ENCODE data around the gene C21orf91. TPM values are rescaled to one million over a fixed set of nuclear protein-coding genes. Genes with fewer than 3 reads are reported as not detected.

C21orf91 gene
- total RNA-seq, 2 experiments from 2014 or later, result 67.9 to 75.2 TPM

DNA sequence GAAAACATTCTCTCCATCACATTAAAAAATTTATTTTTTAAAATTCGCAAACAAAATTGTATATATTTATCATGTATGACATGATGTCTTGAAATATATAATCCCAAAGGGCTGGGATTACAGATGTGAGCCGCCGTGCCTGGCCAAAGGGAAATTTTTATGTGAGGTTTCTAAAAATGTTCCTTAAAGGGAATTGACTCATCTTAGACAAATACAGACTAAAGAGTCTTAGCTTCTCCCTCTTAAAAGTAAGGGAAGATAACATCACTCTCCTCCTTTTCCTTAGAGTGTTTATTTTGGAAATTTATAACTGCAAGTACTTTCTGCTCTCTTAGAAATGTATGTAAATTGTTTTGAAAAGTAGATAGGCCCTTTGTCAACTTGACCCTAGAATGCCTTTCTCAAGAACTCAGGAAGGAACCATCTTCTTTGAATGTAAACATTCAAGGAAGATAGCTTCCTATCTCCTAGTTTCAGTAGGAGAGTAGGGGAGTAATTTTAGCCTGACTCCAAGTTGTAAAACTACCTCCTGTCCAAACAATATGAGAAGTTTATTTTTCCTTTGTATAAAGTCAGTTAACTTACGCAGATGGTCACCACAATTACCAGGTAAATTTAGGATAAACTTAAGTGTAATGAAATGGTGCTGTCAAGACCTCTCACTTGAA is 59.5 kb downstream of the C21orf91 start:
- DNase-seq, result no peak
- Mint-ChIP-seq H3K4me1 (peaks cover 5% of the 10 kb centered on the region), H3K36me3 (no peaks in the 10 kb centered on the region), H3K27me3 (no peaks in the 10 kb centered on the region), H3K4me3 (no peak overlapping the region), H3K9me3 (peaks cover 6% of the 10 kb centered on the region), H3K27ac (no peak overlapping the region)
- POLR2A ChIA-PET, result no interaction called here
- ATAC-seq (ENCODE audit: low read depth), result no peak

DNA sequence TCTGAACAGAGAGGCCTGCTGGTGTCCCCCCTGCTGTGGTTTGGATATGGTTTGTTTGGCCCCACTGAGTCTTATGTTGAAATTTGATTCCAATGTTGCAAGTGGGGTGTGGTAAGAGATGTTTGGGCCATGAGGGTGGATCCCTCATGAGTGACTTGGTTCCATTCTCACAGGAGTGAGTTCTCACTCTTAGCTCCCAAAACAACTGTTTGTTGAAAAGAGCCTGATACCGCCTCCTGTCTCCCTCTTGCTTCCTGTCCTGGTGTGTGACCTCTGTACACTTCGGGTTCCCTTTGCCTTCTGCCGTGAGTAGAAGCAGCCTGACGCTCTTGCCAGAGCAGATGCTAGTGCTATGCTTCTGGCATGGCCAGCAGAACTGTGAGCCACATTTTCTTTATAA is 60.5 kb downstream of the C21orf91 start:
- Mint-ChIP-seq H3K27me3 (no peaks in the 10 kb centered on the region), H3K36me3 (no peaks in the 10 kb centered on the region), H3K4me3 (no peak overlapping the region), H3K27ac (no peak overlapping the region), H3K4me1 (peaks cover 4% of the 10 kb centered on the region), H3K9me3 (peaks cover 6% of the 10 kb centered on the region)
- POLR2A ChIA-PET, result no interaction called here
- DNase-seq (no peak), ATAC-seq (ENCODE audit: low read depth) (no peak)

DNA sequence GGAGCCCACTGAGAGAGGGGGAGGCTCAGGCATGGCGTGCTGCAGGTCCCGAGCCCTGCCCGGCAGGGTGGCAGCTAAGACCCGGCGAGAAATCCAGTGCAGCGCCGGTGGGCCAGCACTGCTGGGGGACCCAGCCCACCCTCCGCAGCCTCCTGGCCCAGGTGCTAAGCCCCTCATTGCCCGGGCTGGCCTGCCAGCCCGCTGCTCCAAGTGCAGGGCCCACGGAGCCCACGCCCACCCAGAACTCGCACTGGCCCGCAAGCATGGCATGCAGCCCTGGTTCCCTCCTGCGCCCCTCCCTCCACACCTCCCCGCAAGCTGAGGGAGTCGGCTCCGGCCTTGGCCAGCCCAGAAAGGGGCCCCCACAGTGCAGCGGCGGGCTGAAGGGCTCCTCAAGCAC is 61.5 kb downstream of the C21orf91 start:
- ATAC-seq (ENCODE audit: low read depth) (no peak), DNase-seq (no peak)
- H3K9me3 Mint-ChIP-seq, result peaks cover 6% of the 10 kb centered on the region
- no peaks in the 10 kb centered on the region for H3K36me3 Mint-ChIP-seq
- H3K4me1 Mint-ChIP-seq, result peaks cover 4% of the 10 kb centered on the region
- POLR2A ChIA-PET, result no interaction called here
- no peaks in the 10 kb centered on the region for H3K27me3 Mint-ChIP-seq
- H3K4me3 Mint-ChIP-seq, result no peak overlapping the region
- H3K27ac Mint-ChIP-seq, result no peak overlapping the region

DNA sequence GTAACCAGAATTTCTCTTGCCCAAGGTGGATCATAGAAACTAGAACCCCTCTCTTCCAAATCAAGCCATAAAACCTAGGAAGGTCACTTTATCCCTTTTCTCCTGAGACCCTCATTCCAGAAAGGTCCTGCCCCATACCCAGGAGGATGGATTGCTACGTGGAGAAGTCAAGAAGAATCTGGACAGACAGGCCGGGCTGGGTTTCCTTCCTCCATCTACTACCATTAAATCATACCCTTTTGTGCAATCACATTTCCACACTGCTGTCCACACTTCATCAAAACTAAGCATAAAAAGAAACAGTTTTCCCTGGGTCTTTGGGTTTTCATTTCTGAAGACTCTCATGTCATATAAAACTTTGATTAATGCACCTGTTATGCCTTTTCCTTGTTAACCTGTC is 65.4 kb downstream of the C21orf91 start:
- Mint-ChIP-seq H3K27me3 (no peaks in the 10 kb centered on the region), H3K4me1 (peaks cover 2% of the 10 kb centered on the region), H3K27ac (no peak overlapping the region), H3K9me3 (peaks cover 6% of the 10 kb centered on the region), H3K36me3 (no peaks in the 10 kb centered on the region), H3K4me3 (no peak overlapping the region)
- POLR2A ChIA-PET, result no interaction called here
- ATAC-seq (ENCODE audit: low read depth) (no peak), DNase-seq (no peak)

DNA sequence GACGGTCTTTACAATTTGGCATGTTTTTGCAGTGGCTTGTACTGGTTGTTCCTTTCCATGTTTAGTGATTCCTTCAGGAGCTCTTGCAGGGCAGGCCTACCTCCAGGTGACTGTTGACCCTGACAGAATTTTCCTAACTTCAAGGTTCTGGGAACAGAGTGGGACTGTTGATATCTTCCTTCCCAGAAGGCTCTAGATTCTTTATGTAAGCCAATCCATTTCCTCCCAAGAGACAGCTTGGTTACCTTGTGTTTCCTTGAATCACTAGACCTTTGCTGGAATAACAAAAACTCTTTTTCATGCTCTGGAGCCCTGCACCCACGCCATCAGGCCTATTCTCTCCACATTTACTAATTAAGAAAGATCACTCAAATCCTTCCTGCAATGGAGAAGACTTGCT is 67.0 kb downstream of the C21orf91 start:
- Mint-ChIP-seq H3K36me3 (no peaks in the 10 kb centered on the region), H3K4me3 (no peak overlapping the region), H3K27me3 (no peaks in the 10 kb centered on the region), H3K4me1 (peaks cover 2% of the 10 kb centered on the region), H3K27ac (no peak overlapping the region), H3K9me3 (peaks cover 6% of the 10 kb centered on the region)
- POLR2A ChIA-PET, result no interaction called here
- ATAC-seq (ENCODE audit: low read depth) (no peak), DNase-seq (no peak)

DNA sequence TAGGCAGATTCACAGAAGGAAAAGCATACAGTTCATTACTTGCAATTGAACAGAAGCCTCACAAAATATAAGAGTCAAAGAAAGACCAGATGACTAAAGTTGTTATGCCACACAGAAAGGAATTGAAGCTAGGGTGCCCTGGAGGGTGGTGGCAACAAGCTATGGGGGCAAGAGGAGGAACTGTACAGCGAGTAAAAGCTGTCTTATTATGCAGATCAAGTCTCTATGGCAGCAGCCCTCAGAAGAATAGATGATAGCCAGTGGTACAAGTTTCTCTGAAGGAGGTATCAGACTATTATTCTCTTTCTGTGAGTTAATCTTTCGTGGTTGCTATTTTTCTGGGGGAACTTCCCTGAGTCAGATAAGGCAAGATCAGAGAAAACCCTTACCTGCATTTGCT is 72.2 kb downstream of the C21orf91 start:
- H3K36me3 Mint-ChIP-seq, result peaks cover 6% of the 10 kb centered on the region
- H3K9me3 Mint-ChIP-seq, result peaks cover 13% of the 10 kb centered on the region
- DNase-seq, result no peak
- peaks cover 6% of the 10 kb centered on the region for H3K4me1 Mint-ChIP-seq
- H3K4me3 Mint-ChIP-seq, result no peak overlapping the region
- H3K27me3 Mint-ChIP-seq, result no peaks in the 10 kb centered on the region
- H3K27ac Mint-ChIP-seq, result no peak overlapping the region
- POLR2A ChIA-PET, result no interaction called here
- ATAC-seq (ENCODE audit: low read depth), result no peak

DNA sequence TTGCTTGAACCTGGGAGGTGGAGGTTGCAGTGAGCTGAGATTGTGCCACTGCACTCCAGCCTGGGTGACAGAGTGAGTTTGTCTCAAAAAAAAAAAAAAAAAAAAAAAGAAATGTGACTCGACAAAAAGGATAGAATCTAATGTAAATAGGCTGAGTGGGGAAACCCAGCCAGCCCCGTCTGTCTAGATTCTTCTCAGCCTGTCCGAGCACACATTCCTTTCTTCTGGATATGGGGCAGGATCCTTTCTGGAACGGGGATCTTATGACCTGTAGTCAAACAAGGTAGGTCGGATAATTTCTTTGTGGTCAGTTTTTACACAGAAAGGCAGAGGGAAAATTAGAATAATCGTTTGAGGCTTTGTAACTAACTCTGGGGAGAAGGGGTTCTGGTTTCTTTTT is 74.1 kb downstream of the C21orf91 start:
- DNase-seq (no peak), ATAC-seq (ENCODE audit: low read depth) (no peak)
- H3K9me3 Mint-ChIP-seq, result peaks cover 19% of the 10 kb centered on the region
- peaks cover 8% of the 10 kb centered on the region for H3K4me1 Mint-ChIP-seq
- no peak overlapping the region for H3K4me3 Mint-ChIP-seq
- H3K36me3 Mint-ChIP-seq, result peaks cover 9% of the 10 kb centered on the region
- POLR2A ChIA-PET, result interaction anchor here (0.7 kb wide), 1 partner anchor 36 kb away, joined by 4 read pairs; no protein-coding TSS in a partner anchor
- no peak overlapping the region for H3K27ac Mint-ChIP-seq
- H3K27me3 Mint-ChIP-seq, result no peaks in the 10 kb centered on the region

DNA sequence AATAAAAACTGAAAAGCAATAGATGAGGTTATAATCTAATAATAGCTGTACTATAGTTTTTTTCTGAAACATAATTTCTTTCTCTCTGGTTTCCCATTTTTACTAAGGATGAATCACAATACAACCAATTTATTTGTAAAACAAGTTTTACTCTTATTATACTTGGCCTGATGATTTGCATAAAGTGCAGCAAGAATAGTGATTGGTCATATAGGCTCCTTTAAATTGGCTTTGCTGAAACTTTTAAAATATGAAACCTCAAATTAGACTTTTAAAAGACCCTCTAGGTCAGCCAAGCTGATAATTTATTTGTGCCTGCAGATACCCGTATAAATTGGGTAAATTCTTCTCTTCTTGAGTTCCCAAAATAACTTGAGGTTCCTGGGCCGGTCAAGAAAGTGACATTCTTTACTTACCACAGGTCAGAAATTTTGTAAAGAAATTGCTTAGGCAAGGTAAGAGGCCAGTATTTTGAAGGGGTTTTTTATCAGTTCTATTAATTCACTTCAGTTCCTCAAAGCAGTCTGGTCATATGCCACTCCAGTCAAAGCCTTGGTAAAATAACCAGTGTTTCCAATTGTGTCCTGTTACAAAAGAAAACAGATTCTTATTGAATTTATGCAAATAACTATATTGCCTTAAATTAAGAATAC is 76.1 kb downstream of the C21orf91 start:
- DNase-seq (no peak), ATAC-seq (ENCODE audit: low read depth) (no peak)
- no peaks in the 10 kb centered on the region for H3K27me3 Mint-ChIP-seq
- POLR2A ChIA-PET, result interaction anchor here (0.7 kb wide), 1 partner anchor 13 kb away, joined by 3 read pairs; no protein-coding TSS in a partner anchor
- no peak overlapping the region for H3K4me3 Mint-ChIP-seq
- H3K4me1 Mint-ChIP-seq, result peaks cover 8% of the 10 kb centered on the region
- H3K36me3 Mint-ChIP-seq, result peaks cover 9% of the 10 kb centered on the region
- H3K27ac Mint-ChIP-seq, result no peak overlapping the region
- peaks cover 17% of the 10 kb centered on the region for H3K9me3 Mint-ChIP-seq

DNA sequence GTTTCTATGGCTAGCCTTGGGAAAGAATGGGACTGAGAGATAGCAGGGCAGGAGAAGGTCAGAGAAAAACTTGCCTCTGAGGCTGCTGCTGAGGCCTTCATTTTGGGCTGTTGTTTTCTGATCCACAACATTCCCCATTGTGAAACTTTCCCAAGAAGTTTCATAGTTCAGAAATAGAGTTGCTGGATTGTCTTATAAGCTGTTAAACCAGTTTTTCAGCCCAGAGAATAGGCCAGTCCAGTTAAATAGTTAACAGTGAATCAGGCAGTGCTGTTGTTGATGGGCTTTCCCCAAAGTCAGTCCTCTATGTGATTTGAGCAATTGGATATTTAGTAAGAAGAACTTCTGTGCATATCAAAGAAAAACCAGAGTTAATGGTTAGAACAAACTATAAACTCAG is 77.0 kb downstream of the C21orf91 start:
- POLR2A ChIA-PET, result interaction anchor here (0.7 kb wide), 1 partner anchor 12 kb away, joined by 3 read pairs; no protein-coding TSS in a partner anchor
- H3K4me1 Mint-ChIP-seq, result peaks cover 8% of the 10 kb centered on the region
- peaks cover 9% of the 10 kb centered on the region for H3K36me3 Mint-ChIP-seq
- no peak for ATAC-seq (ENCODE audit: low read depth)
- peaks cover 17% of the 10 kb centered on the region for H3K9me3 Mint-ChIP-seq
- H3K27ac Mint-ChIP-seq, result no peak overlapping the region
- no peak for DNase-seq
- no peak overlapping the region for H3K4me3 Mint-ChIP-seq
- no peaks in the 10 kb centered on the region for H3K27me3 Mint-ChIP-seq

Other genes with a start within 250 kb of the C21orf91 start
- gene BTG3, start 206.5 kb downstream of the C21orf91 start, total RNA-seq, result 10 to 100 TPM; 36.0 to 37.3 TPM